PFSK-1 (cell line): ENCODE measurements around the gene VTI1A.

Experiments
- POLR2AphosphoS5 ChIP-seq: IDR thresholded peaks from 2 replicates; pipeline ENCODE4 v1.6.1; 2012; ENCODE audit warnings: low read depth, mild to moderate bottlenecking, control low read depth, low read length, moderate library complexity
- REST ChIP-seq, 2 experiments: IDR thresholded peaks; 2 replicates each; pipeline versions ENCODE4 v1.6.1 to v1.8.0; 2011 to 2012; ENCODE audit warnings: low read depth in 2 of 2, low read length in 2 of 2, control low read depth in 1 of 2, inconsistent platforms in 1 of 2, mild to moderate bottlenecking in 1 of 2, moderate library complexity in 1 of 2; ENCODE audit not compliant: insufficient read depth in 1 of 2
- SIN3A ChIP-seq: IDR thresholded peaks from 2 replicates; pipeline ENCODE4 v1.6.1; 2012; ENCODE audit warnings: mild to moderate bottlenecking, low read length, moderate library complexity, borderline replicate concordance; ENCODE audit not compliant: insufficient read depth
- TAF1 ChIP-seq: IDR thresholded peaks from 2 replicates; pipeline ENCODE4 v1.6.1; 2012; ENCODE audit warnings: low read length, control low read depth, borderline replicate concordance; ENCODE audit not compliant: insufficient read depth

GRCh38 chr10:112539340-112539739 is 92.3 kb downstream of the VTI1A start:
- no peak for TF ChIP-seq POLR2AphosphoS5
- TF ChIP-seq TAF1: no peak
- no peak for TF ChIP-seq REST (IDR thresholded peaks at IDR 0.05; ENCODE audit: insufficient read depth in 1 of 2, low read depth in 2 of 2, low read length in 2 of 2)
- no peak for TF ChIP-seq SIN3A
